Chondrocyte (in vitro differentiated cells): ENCODE results near the gene DNMT3A. TPM values are rescaled to one million over a fixed set of nuclear protein-coding genes. Genes with fewer than 3 reads are reported as not detected.

Experiments
- DNase-seq: peaks from one replicate; pipeline ENCODE4 v3.0.0; 2021; ENCODE audit warnings: mixed read lengths, low spot score
- H3K27ac Mint-ChIP-seq: one replicate; pipeline ENCODE4 v1.8.0; 2021; ENCODE audit warnings: mild to moderate bottlenecking, moderate library complexity, mixed read lengths; ENCODE audit not compliant: unreplicated experiment
- H3K27me3 Mint-ChIP-seq: 2 replicates; pipeline ENCODE4 v1.8.0; 2021; ENCODE audit warnings: low read depth, mixed read lengths
- H3K36me3 Mint-ChIP-seq: 2 replicates; pipeline ENCODE4 v1.8.0; 2021; ENCODE audit warnings: low read depth, mixed read lengths
- H3K4me1 Mint-ChIP-seq: 2 replicates; pipeline ENCODE4 v1.8.0; 2021; ENCODE audit warnings: low read depth, mild to moderate bottlenecking, mixed read lengths
- H3K4me3 Mint-ChIP-seq: one replicate; pipeline ENCODE4 v1.8.0; 2021; ENCODE audit warnings: mild to moderate bottlenecking, moderate library complexity, mixed read lengths; ENCODE audit not compliant: unreplicated experiment
- H3K9me3 Mint-ChIP-seq: 2 replicates; pipeline ENCODE4 v1.8.0; 2021; ENCODE audit warnings: low read depth, mixed read lengths
- CTCF ChIP-seq: fragments of 200-600 bp; sonication (generic); IDR thresholded peaks from 2 replicates; pipeline ENCODE4 v1.5.0; 2021; ENCODE audit warnings: antibody characterized with exemption, mild to moderate bottlenecking, moderate library complexity
- total RNA-seq: library from RNA; stranded (reverse); gene quantifications from 3 replicates; pipeline ENCODE4 v1.2.1, GENCODE V29; 2021

Gene DNMT3A
- total RNA-seq, 1 donor from 2014 or later: 43.9 TPM

GRCh38 chr2:25285265-25286024 is 56.3 kb downstream of the DNMT3A start:
- H3K27me3 Mint-ChIP-seq: no peaks in the 10 kb centered on the region
- no peak for DNase-seq
- no peak for TF ChIP-seq CTCF
- H3K9me3 Mint-ChIP-seq: no peaks in the 10 kb centered on the region
- peaks cover 3% of the 10 kb centered on the region for H3K36me3 Mint-ChIP-seq
- H3K4me1 Mint-ChIP-seq: no peaks in the 10 kb centered on the region
- H3K27ac Mint-ChIP-seq: no peak overlapping the region
- no peak overlapping the region for H3K4me3 Mint-ChIP-seq

GRCh38 chr2:25284756-25285155 is 57.0 kb downstream of the DNMT3A start:
- no peak overlapping the region for H3K27ac Mint-ChIP-seq
- no peaks in the 10 kb centered on the region for H3K4me1 Mint-ChIP-seq
- TF ChIP-seq CTCF: no peak

GRCh38 chr2:25283921-25284320 is 57.8 kb downstream of the DNMT3A start:
- no peak for DNase-seq
- H3K9me3 Mint-ChIP-seq: no peaks in the 10 kb centered on the region
- TF ChIP-seq CTCF: no peak
- peaks cover 6% of the 10 kb centered on the region for H3K36me3 Mint-ChIP-seq
- H3K27ac Mint-ChIP-seq: no peak overlapping the region
- H3K4me3 Mint-ChIP-seq: no peak overlapping the region
- no peaks in the 10 kb centered on the region for H3K27me3 Mint-ChIP-seq
- H3K4me1 Mint-ChIP-seq: no peaks in the 10 kb centered on the region

More at GRCh38 chr2:25284756-25285155, 57.0 kb downstream of the DNMT3A start:
- Mint-ChIP-seq H3K27me3 (no peaks in the 10 kb centered on the region), H3K9me3 (no peaks in the 10 kb centered on the region), H3K4me3 (no peak overlapping the region), H3K36me3 (peaks cover 3% of the 10 kb centered on the region)
- DNase-seq: no peak

- no peak for TF ChIP-seq CTCF
- Mint-ChIP-seq H3K4me1 (no peaks in the 10 kb centered on the region), H3K9me3 (no peaks in the 10 kb centered on the region), H3K27me3 (no peaks in the 10 kb centered on the region), H3K4me3 (no peak overlapping the region), H3K36me3 (peaks cover 6% of the 10 kb centered on the region), H3K27ac (no peak overlapping the region)
- DNase-seq: no peak
These were observed 59.8 kb downstream of the DNMT3A start for GRCh38 chr2:25281941-25282340.

GRCh38 chr2:25281522-25281921 is 60.2 kb downstream of the DNMT3A start:
- Mint-ChIP-seq H3K9me3 (no peaks in the 10 kb centered on the region), H3K27ac (no peak overlapping the region), H3K4me3 (no peak overlapping the region), H3K36me3 (peaks cover 6% of the 10 kb centered on the region), H3K27me3 (no peaks in the 10 kb centered on the region), H3K4me1 (no peaks in the 10 kb centered on the region)
- DNase-seq: no peak
- TF ChIP-seq CTCF: no peak
